Activated CD8-positive, alpha-beta memory T cell treated with anti-CD3 and anti-CD28 coated beads for 1 hour (primary cell): ENCODE measurements around the gene RSAD1.
A peak's percentile ranks its signal among the peaks of the same experiment; 100 is the strongest.

Source experiments
- DNase-seq, 2 donors: peaks; one replicate each; pipeline ENCODE4 v3.0.0-alpha.2; 2020; ENCODE audit warnings: low read depth in 1 of 2; ENCODE audit errors: extremely low read depth in 1 of 2

Gene RSAD1

DNA sequence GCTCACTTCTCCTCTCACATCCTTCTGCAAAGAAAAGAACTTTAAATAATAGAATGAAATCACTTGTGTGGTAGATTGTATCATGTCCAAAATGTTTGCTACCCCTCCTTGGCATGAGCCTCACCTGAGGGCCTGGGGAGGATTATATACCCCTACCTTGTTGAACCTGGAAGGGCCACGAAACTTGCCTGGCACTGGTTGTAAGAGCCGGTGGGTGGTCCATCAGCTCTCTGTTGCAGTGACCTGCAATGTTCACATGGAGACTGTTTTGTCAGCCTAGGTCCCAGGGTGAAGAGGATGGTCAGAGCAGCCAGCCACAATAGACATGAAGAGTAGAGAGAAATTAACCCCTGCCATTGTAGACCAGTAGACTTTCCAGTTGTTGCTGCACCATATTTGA is 10.2 kb downstream of the RSAD1 start:
- no peak for DNase-seq

DNA sequence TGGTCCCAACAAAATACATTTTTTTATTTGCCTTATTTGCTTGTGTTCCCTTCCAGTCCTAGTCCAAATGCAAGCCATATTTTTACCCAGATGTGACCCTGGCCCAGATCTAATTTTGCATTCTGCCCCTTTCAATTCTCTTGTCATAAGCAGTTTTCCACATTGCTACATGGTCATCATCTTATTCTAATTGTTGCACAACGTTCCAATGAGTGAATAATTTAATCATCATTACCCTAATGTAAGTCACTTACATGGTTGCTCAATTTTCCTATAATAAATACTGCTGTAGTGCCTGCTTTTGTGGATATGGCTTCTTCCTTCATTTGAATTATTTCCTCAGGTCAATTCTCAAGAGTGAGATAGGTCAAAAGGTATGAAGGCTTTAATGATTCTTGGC is 12.8 kb downstream of the RSAD1 start:
- no peak for DNase-seq

DNA sequence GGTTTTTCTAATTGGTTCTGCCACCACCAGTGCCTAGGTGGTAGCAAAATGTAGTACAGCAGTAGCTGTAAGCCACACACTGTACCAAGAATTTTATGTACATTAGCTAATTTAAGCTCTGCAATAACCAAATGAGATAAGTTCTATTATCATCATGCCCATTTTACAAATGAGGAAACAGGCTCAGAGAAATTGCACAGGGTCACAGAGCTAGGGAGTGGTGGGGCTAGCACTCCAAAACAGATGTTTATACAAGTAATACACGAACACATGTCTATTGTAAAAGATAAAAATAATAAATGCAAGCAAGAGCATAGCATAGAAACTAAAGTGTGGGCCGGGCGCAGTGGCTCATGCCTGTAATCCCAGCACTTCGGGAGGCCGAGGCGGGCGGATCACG is 13.6 kb downstream of the RSAD1 start:
- no peak for DNase-seq

DNA sequence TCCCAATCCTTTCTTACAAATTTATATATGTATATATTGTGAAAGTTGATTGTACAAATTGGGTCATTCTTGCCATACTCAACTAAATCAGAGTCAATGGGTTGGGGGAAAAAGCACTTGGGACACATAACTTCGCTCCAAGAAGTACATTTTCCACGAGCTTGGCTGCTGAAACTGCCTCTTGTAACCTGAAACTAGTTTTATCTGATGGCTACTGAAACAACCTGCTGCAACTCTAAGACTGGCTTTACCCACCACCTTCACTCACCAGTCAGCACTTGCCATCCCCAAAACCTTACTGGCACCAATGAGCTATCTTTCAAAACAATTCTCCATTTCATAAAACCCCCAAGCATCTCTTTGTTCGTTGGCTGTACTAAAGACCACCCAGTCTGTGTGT is 15.1 kb downstream of the RSAD1 start:
- no peak for DNase-seq

DNA sequence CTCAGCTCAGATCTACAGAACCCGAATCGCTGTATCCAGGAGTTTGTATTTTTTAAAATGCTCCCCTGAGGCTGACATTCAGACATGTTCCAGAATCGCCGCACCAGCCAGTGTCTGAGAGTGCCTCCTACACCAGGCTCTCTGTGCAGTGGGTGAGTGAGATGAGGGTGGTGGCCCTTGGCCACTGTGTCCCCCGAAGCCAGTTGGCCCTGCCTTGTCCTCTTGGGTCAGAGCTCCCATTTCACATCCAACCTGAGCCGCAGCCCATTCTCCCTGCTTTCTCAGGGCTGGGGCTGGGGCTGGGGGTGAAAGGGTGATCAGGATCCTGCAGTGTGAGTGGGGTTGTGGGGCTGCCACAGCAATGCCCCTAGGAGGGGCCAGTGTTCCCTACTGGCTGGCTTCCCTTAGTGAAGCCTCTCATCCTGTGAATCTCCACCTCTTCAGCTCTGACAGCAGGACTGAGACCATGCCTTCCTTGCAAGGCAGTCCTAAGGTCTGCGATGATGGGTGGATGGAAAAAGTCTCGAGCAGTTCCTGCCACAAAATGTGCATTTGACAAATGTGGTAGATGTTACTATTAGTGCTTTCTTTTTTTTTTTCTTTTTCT is 16.7 kb downstream of the RSAD1 start:
- no peak for DNase-seq

DNA sequence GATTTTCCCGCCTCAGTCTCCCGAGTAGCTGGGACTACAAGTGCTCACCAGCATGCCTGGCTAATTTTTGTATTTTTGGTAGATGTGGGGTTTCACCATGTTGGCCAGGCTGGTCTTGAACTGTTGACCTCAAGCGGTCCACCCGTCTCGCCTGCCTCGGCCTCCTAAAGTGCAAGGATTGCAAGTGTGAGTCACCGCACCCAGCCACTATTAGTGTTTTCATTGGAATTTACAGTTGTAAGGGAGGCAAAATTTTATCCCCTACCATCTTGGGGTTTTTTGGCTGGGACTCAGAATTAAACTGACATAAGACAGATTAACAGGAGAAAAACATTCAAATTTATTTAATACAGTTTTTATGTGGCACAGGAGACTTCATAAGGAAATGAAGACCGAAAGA is 17.3 kb downstream of the RSAD1 start:
- no peak for DNase-seq

DNA sequence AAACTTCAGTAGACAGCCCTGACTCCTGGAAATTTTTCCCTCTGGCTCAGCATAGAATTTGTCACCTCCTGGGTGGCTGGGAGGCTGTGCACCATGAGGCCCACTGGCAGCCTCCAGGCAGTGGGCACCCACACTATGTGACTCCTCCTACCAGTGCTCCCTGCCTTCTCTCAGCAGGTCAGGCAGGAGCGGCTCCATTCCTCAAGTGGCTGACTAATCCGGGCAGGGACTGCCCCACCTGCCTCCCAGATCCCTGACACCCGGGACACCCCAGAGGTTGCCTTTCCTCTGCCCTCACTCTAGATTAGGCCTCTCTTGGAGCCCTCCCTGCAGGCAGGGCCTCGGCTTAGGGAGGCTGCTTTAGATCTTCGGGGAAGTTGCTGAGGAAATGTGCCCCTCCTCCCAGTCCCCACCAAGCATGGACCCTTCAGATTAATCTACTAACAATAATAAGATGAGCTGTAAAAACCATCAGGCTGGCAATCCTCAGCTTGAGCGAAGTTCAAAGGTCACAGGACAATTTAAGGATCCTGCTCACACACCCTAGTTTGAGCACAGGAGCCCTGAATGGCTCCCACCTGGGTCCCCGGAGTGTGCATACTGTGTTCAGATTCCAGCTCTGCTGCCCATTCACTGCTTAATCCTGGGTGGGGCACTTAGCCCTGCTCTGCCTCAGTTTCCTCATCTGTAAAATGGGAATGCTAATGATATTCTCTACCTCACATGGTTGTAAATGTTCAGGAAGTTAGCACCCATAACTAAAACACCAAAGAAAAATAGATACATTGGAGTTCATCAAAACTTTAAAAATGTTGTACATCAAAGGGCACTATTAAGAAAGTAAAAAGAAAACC is 19.6 kb downstream of the RSAD1 start:
- DNase-seq = no peak

DNA sequence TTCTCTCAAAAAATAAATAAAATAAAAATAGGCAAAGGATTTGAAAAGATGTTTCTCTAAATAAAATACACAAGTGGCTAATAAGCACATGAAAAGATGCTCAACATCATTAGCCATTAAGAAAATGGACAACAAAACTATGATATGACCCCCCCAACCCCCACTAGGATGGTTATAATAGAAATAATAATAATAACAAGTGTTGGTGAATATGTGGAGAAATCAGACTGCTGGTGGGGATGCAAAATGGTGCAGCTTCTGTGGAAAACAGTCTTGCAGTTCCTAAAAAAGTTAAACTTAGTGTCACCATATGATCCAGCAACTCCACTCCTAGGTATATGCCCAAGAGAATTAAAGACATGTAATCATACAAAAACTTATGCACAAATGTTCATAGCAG is 20.6 kb downstream of the RSAD1 start:
- DNase-seq = no peak

DNA sequence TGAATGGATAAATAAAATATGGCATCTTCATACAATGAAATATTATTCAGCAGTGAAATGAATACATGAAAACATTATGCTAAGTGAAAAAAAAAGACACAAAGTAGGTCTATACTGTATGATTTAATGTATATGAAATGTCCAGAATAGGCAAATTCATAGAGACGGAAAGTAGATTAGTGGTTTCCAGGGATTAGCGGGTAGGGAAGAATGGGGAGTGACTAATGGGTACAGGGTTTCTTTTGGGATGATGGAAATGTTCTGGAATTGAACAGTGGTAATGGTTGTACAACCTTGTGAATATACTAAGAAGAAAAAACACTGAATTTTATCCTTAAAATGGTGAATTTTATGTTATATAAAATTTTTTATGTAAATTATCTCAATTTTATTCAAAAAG is 21.1 kb downstream of the RSAD1 start:
- no peak for DNase-seq

DNA sequence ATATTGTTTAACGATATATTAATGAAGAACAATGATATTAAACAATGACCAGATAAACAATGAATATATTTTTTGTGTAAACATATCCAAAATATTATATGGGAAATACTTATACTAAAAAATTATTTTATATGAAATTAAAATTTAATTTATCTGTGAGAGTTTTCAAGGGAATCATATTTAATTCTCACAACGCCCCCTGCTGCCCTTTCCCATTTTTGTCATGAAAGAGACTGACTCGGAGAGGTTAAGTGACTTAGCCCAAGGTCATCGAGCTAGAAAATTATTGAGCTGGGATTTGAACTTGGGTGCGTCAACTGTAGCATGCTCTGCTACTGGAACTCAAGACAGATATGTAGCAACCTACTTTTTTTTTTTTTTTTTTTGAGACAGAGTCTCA is 22.4 kb downstream of the RSAD1 start:
- DNase-seq = no peak

DNA sequence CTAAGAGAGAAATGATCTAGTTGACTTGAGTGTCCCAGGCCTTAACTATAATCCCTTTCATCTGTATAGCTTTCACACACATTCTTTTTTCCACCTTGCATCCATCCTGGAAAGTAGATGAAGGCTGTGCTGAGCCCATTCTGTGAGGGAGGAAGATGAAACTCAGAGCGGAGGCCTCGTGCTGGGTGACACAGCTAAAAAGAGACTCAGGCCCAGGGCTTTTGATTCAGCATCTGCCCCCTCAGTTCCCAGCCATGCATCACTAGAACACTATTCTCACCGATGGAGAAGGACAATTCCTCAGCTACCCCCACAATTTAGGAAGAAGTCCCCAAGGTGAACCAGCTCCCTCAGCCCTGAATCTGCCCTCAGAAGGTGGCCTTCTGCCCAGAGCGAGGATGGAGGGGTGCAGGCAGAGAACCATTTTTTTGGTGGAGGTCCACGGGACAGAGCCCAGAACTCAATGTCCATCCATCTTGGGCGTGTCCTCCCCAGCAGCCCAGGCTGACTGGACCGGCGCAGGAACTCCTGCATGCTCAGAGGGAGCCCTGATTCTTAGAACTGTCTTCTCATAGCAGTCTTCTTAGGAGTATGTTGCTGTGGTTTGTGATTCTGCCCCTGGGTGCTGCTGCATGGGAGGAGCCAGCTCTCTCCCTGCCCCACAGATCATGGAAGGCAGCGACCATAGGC is 23.8 kb downstream of the RSAD1 start:
- no peak for DNase-seq

DNA sequence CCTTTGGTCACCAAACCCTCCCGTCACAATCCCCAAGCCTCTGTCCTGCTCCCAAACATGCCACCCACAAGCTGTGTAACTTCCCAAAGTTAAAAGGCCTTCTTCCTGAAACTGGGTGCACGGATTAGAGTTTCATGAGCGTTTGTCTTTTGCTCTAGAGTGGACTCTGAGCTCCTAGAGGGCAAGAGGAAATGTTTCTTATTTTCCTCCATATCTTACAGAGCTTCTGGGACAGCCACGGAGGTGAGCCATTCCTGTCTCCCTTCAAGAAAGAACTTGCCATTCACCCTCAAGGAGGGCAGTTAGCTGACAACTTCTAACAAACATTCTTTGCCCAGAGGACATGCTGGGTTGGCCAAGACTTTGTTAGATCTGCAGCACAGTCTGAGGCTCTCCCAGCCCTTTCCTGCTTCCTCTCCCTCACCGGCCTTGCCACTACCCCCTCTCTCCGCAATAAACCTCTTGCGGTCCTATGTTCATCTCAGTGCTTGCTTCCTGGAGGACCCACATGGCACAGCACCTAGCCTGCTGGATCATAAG is 27.0 kb downstream of the RSAD1 start:
- no peak for DNase-seq

DNA sequence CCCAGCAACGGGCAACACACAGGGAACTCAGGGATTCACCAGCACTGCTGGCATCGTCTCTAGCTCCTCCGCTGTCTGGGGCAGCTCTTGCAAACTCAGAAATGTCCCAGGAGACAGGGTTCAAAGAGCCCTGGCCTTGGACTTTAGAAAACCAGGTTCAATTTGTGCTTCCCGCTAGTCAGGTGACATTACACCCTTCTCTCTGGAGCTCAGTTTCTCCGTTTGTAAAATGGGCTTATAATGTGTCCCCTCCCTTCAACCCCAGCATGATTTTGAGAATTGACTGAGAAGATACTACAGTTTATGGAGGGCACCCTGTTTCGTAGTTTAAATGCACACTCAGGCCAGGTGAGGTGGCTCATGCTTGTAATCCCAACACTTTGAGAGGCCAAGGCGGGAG is 27.6 kb downstream of the RSAD1 start:
- no peak for DNase-seq

DNA sequence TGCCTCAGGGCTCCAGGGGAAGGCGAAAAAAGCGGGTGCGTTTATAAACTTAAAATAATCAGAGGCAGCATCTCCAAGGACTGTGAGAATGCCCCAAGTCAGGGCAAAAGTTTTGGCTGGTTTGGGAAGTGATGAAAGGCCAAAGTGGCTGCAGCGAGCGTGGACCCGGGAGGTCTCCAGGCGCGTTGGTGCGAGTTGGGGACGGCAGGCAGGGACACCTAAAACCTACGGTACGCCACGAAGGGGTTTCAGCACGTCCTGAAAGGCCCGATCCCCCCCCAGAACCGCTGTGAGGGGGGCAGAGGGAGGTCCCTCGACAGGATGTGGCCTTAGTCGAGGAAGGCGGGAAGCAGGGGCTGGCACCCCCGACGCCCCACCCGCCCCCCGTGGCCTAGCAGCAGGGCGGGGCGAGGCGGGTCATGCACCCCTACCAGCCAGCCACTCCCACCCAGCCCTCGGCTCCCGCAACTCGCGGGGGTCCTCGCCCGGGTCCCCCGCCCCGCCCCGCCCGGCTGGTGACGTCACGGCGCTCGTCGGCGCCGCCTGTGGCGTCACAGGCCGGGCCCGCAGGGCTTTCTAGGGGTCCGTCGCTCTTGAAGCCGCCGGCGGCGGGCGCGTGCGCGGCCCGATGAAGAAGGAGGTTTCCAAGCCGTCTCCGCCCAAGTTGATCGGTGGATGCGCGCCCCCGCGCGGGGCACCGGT is 29.4 kb downstream of the RSAD1 start, which contains the start of gene MYCBPAP:
MYCBPAP (plus strand) TSS at position 569 of the 702 bp plus-strand sequence. CDS start 236 bp downstream, outside the sequence.
- DNase-seq = peak; percentile 16 to 74

DNA sequence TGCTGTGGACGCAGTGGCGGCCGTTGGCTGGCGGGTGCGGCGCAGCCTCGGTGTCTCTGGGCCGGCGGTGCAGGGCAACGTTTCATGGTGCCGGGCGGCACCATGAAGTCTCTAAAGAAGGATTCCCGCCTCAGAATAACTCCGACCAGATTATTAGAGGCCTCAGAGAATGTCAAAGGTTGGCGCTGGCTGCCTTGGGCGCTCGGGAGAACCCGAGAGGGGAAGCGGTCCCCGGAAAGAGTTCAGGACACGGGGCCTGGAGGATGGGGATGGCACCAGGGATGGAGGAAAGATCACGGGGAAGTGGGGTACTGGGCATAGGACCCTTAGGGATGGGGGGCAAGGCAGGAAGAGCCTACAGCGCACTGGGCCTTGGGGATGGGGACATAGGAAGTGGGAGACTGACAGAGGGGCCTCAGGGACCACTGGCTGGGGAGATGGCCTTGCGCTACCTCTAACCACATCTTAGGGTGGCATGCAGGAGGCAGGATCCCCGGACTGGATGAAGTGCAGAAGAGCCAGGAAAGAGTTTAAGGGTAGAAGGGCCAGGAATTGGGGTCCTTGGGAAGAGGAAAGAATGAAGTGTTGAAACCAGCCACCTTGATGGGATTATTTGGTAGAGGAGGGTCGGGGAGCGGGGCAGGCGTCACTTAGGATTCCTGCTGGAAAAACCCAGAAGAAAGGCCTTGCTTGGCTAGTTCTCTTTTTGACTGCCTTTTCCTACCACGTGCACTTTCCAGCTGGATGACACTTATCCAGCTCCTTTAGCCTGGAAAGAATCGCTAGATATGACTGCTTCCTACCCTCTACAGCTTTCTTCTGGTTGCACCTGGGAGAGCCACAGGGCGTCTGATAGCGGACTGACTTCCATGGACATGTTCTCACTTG is 30.2 kb downstream of the RSAD1 start:
- no peak for DNase-seq

DNA sequence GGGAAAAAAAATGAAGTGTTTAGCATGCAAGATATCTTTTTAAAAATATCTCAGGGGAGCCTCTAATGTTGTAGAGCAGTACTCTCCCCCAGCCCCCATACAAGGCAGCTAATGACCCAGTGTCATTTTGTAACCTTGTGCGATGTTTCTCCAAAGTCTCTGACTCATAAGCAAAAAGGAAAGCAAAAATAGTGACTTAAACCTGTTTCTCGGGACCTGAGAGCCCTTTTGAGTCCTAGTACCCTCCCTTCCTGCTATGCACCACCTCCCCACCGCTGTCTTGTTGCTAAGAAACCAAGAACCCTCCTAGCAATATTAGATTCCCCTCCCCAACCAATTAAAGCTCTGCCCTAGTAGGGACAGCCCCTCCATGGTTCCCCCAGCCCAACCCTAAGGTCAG is 32.4 kb downstream of the RSAD1 start:
- DNase-seq = no peak

DNA sequence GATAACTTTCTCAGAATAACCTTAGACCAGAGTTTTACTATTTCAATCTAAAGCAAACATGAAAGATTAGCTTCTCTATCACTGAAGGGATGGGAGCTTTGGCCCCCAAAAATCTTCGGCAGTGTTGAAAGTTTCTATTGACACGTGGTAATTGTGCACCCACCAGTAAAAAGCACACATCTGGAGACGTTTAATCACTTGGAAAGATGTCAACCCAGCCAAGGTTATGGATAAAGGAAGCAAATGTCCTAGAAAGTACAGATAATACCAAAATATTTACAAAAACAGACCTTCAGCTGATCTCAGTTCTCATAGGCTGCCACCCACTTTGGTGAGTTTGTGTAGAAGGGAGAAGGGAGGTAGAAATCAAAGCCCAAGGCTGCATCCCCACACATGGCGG is 34.8 kb downstream of the RSAD1 start:
- no peak for DNase-seq

DNA sequence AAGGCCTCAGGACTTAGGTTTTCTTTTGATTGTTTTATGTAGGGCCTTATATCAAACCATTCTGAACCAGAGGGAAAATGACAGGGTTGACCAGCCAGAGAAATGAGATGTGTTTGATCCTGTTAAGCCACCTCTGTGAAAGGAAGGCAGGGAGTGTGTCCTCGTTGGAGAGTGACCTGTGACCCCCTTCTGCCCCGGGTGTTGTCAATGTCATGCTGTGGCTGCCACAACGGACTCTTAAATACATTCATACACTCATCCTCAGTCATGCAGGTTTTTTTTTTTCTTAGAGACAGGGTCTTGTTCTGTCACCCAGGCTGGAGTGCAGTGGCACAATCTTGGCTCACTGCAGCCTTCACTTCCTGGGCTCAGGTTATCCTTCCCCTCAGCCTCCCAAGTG is 35.7 kb downstream of the RSAD1 start:
- DNase-seq = no peak

DNA sequence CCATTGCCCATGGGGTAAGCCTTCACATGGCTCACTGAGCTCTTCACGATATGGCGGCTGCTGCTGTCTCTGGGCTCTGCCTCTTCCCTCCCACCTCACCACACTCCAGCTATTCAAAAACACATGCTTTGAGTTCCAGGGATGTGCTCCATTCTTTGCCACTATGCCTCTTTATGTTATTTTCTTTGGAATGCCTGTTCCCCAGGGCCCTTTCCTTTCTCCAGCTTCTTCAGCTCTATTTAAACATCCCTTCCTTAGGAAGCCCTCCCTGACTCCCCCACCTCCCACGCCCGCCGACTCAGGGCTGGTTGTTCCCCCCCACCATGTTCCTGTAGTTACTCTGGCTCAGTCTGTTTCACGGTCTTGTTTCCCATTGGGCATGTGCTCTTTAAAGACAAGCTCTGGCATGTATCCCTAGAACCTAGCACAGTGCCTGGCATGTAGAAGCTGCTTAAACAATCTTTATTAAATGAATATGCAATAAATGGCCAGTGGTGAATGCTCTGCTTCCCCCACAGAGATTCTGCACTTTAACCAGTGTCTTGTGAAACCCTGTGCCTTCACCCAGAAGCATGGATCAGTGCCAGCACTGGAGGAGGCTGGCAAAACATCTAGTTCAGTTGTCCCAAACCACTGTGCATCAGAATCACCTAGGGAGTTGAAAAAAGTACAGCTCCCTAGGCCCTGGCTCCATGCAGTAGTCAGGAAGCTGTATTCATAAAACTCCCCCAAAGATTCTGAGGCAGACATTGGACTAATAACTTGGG is 36.5 kb downstream of the RSAD1 start:
- no peak for DNase-seq
